Fibroblast of lung (primary cell): ENCODE results near the gene ZNRD2. TPM values are rescaled to one million over a fixed set of nuclear protein-coding genes. Genes with fewer than 3 reads are reported as not detected.
A peak's percentile ranks its signal among the peaks of the same experiment; 100 is the strongest.

Experiments used
- DNase-seq, 2 donors: peaks; one replicate each; pipeline versions ENCODE4 v3.0.0 to v3.0.0-alpha.2; 2010; ENCODE audit warnings: low read depth in 2 of 2
- H2AFZ ChIP-seq: 2 replicates; pipeline ENCODE4 v1.5.1; 2012; ENCODE audit warnings: low read length, control low read depth, inconsistent platforms
- H3K27ac ChIP-seq: 2 replicates; pipeline ENCODE4 v1.5.1; 2011; ENCODE audit warnings: low read length, control low read depth; ENCODE audit not compliant: insufficient read depth
- H3K27me3 ChIP-seq: 2 replicates; pipeline ENCODE4 v1.5.1; 2011; ENCODE audit warnings: mild to moderate bottlenecking, low read length; ENCODE audit not compliant: control insufficient read depth, insufficient read depth
- H3K36me3 ChIP-seq: 2 replicates; pipeline ENCODE4 v1.5.1; 2011; ENCODE audit warnings: low read length; ENCODE audit not compliant: control insufficient read depth, insufficient read depth
- H3K4me1 ChIP-seq: 2 replicates; pipeline ENCODE4 v1.5.1; 2011; ENCODE audit warnings: low read length; ENCODE audit not compliant: control insufficient read depth, insufficient read depth; ENCODE audit errors: extremely low read depth
- H3K4me2 ChIP-seq: 2 replicates; pipeline ENCODE4 v1.5.1; 2011; ENCODE audit warnings: low read length, control low read depth; ENCODE audit not compliant: insufficient read depth; ENCODE audit errors: extremely low read depth
- H3K4me3 ChIP-seq, 4 experiments: fragments of 200-600 bp in 1 of 4; sonication (generic) in 1 of 4; replicated peaks in 1 of 4; 2 replicates each; pipeline ENCODE4 v1.5.1; 2011 to 2016; ENCODE audit warnings: low read length in 4 of 4, low read depth in 3 of 4, mild to moderate bottlenecking in 3 of 4, control low read depth in 2 of 4, inconsistent platforms in 1 of 4, mixed read lengths in 1 of 4; ENCODE audit not compliant: insufficient read depth in 1 of 4; ENCODE audit errors: control extremely low read depth in 1 of 4
- H3K79me2 ChIP-seq: 2 replicates; pipeline ENCODE4 v1.5.1; 2012; ENCODE audit warnings: mild to moderate bottlenecking, low read length, inconsistent platforms; ENCODE audit not compliant: control insufficient read depth, insufficient read depth
- H3K9ac ChIP-seq: 2 replicates; pipeline ENCODE4 v1.5.1; 2011; ENCODE audit warnings: mild to moderate bottlenecking, low read length, control low read depth; ENCODE audit not compliant: insufficient read depth
- H3K9me3 ChIP-seq: 2 replicates; pipeline ENCODE4 v1.5.1; 2012; ENCODE audit warnings: low read depth, low read length; ENCODE audit not compliant: control insufficient read depth, insufficient read depth
- H4K20me1 ChIP-seq: 2 replicates; pipeline ENCODE4 v1.5.1; 2011; ENCODE audit warnings: low read length; ENCODE audit not compliant: control insufficient read depth, insufficient read depth; ENCODE audit errors: extremely low read depth
- CTCF ChIP-seq, 2 donors: IDR thresholded peaks in 1 of 2; conservative IDR thresholded peaks in 1 of 2; 1 replicate in 1 of 2; 2 replicates in 1 of 2; pipeline ENCODE4 v1.5.1; 2011 to 2012; ENCODE audit warnings: low read length in 2 of 2, control low read depth in 1 of 2, inconsistent platforms in 1 of 2, low read depth in 1 of 2, mild to moderate bottlenecking in 1 of 2
- EZH2 ChIP-seq: IDR thresholded peaks from 2 replicates; pipeline ENCODE4 v1.5.1; 2012; ENCODE audit warnings: low read length, control low read depth, mild to moderate bottlenecking; ENCODE audit errors: missing control alignments
- polyA plus RNA-seq, 2 donors: library from polyadenylated mRNA; depleted of rRNA in 1 of 2; stranded (reverse) in 1 of 2; unstranded in 1 of 2; fragments of >200 nt; gene quantifications; 2 replicates each; pipeline ENCODE4 v1.2.1, GENCODE V29; 2011 to 2012; ENCODE audit warnings: missing spikeins in 1 of 2
- total RNA-seq: library from RNA; depleted of rRNA; stranded (reverse); fragments of >200 nt; gene quantifications from 2 replicates; pipeline ENCODE4 v1.2.1, GENCODE V29; 2014

ZNRD2 gene
- total and polyA plus RNA-seq, 2 donors (not counting 1 experiment from before 2014, with no cell fraction given), result 20.8 to 25.8 TPM

GRCh38 chr11:65588199-65589054 lies 18.1 kb downstream of the ZNRD2 start:
- no peaks in the 10 kb centered on the region for H4K20me1 ChIP-seq
- TF ChIP-seq CTCF (conservative IDR thresholded peaks at IDR 0.05 in 1 of 2, IDR thresholded peaks at IDR 0.05 in 1 of 2; ENCODE audit: low read depth in 1 of 2, low read length in 2 of 2) (peak; percentile 11 to 52), EZH2 (no peak)
- no peak overlapping the region for H2AFZ ChIP-seq
- H3K79me2 ChIP-seq, result no peaks in the 10 kb centered on the region
- H3K4me3 ChIP-seq, result no peak overlapping the region
- no peaks in the 10 kb centered on the region for H3K27me3 ChIP-seq
- H3K9me3 ChIP-seq, result no peaks in the 10 kb centered on the region
- H3K9ac ChIP-seq, result no peak overlapping the region
- H3K27ac ChIP-seq, result peak overlapping the region; percentile 14
- H3K36me3 ChIP-seq, result peaks cover 16% of the 10 kb centered on the region
- H3K4me2 ChIP-seq, result no peak overlapping the region
- peaks cover 8% of the 10 kb centered on the region for H3K4me1 ChIP-seq
- DNase-seq, result peak; percentile 29 to 52

- DNase-seq, result no peak
- H3K79me2 ChIP-seq, result no peaks in the 10 kb centered on the region
- H2AFZ ChIP-seq, result no peak overlapping the region
- no peaks in the 10 kb centered on the region for H3K27me3 ChIP-seq
- peaks cover 14% of the 10 kb centered on the region for H3K36me3 ChIP-seq
- H3K4me3 ChIP-seq, result no peak overlapping the region
- H3K4me2 ChIP-seq, result no peak overlapping the region
- H3K27ac ChIP-seq, result no peak overlapping the region
- H3K9ac ChIP-seq, result no peak overlapping the region
- H3K4me1 ChIP-seq, result peaks cover 8% of the 10 kb centered on the region
- no peak for TF ChIP-seq CTCF (conservative IDR thresholded peaks at IDR 0.05 in 1 of 2, IDR thresholded peaks at IDR 0.05 in 1 of 2; ENCODE audit: low read depth in 1 of 2, low read length in 2 of 2)
- no peak for TF ChIP-seq EZH2
- H4K20me1 ChIP-seq, result no peaks in the 10 kb centered on the region
- no peaks in the 10 kb centered on the region for H3K9me3 ChIP-seq
Observed at GRCh38 chr11:65589444-65590239, 19.4 kb downstream of the ZNRD2 start.

GRCh38 chr11:65590240-65590738 lies 20.0 kb downstream of the ZNRD2 start:
- Histone ChIP-seq H3K36me3 (peaks cover 14% of the 10 kb centered on the region), H3K9ac (no peak overlapping the region), H2AFZ (no peak overlapping the region), H3K79me2 (no peaks in the 10 kb centered on the region), H3K9me3 (no peaks in the 10 kb centered on the region), H4K20me1 (no peaks in the 10 kb centered on the region), H3K4me3 (no peak overlapping the region), H3K4me2 (no peak overlapping the region), H3K4me1 (peaks cover 8% of the 10 kb centered on the region), H3K27ac (no peak overlapping the region), H3K27me3 (no peaks in the 10 kb centered on the region)
- DNase-seq, result peak in 1 of 2 donors; percentile 57
- TF ChIP-seq CTCF (conservative IDR thresholded peaks at IDR 0.05 in 1 of 2, IDR thresholded peaks at IDR 0.05 in 1 of 2; ENCODE audit: low read depth in 1 of 2, low read length in 2 of 2), result no peak
